Effector memory CD4-positive, alpha-beta T cell (primary cell): Measurements from ENCODE around the gene DCLRE1C.
"Not testable (repeated sequence)": the region's sequence is repeated elsewhere in the genome, so short reads cannot be mapped to it uniquely, and the experiment has no call there.

Experiments
- DNase-seq, 3 donors: peaks; one replicate each; pipeline ENCODE4 v3.0.0-alpha.2; 2020
- H3K27ac ChIP-seq: 2 replicates; pipeline ENCODE4 v1.7.0; 2013; ENCODE audit warnings: mild to moderate bottlenecking, low read length, moderate library complexity; ENCODE audit not compliant: insufficient read depth, poor library complexity, severe bottlenecking
- H3K27me3 ChIP-seq: replicated peaks from 2 replicates; pipeline ENCODE4 v1.7.0; 2013; ENCODE audit warnings: mild to moderate bottlenecking, low read length; ENCODE audit not compliant: insufficient read depth, control insufficient read depth, poor library complexity, severe bottlenecking
- H3K36me3 ChIP-seq: 2 replicates; pipeline ENCODE4 v1.7.0; 2013; ENCODE audit warnings: mild to moderate bottlenecking, low read length, moderate library complexity; ENCODE audit not compliant: control insufficient read depth, insufficient read depth
- H3K4me1 ChIP-seq: 2 replicates; pipeline ENCODE4 v1.7.0; 2013; ENCODE audit warnings: low read length, mild to moderate bottlenecking; ENCODE audit not compliant: control insufficient read depth, insufficient read depth, poor library complexity, severe bottlenecking
- H3K4me3 ChIP-seq: 2 replicates; pipeline ENCODE4 v1.7.0; 2013; ENCODE audit warnings: low read length, low read depth, mild to moderate bottlenecking; ENCODE audit not compliant: insufficient read depth, poor library complexity, severe bottlenecking
- H3K9me3 ChIP-seq: 2 replicates; pipeline ENCODE4 v1.7.0; 2013; ENCODE audit warnings: mild to moderate bottlenecking, low read length, moderate library complexity; ENCODE audit not compliant: control insufficient read depth

DCLRE1C gene

DNA sequence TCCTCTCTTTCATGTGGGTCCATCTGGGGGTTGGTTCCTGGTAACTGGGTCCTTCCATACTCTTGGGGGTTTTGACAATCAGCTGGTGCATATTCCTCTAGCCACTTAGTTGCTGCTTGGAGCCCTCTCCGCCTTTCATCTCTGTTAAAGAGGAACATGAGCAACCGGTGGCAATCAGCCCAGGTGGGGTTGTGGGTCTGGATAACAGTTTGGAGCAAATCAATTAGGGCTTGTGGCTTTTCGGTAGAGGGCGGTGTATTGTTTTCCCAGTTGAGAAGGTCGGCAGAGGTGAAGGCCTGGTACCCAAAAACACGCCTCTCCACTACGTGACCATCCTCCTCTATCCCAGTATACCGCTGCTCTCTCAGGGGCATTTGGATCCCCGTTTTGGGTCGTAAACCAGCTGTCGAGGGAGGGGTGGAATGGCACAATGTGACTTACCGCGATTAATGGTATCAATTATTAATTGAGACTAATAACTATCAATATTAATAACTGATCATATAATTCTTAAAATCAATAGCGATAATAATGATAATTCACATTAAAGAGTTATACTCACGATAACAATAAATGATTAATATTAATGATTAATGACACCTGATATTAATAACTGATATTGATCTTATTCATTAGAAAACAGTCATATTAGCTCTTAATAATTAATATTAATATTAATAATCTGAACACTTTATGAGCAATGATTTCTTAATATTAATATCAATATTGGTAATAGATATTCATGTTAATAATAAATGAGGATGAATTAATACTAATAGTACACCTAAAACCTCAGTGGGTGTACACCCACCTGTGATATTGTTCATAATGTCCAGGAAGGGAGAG is 20.5 kb upstream of the DCLRE1C start:
- H3K27me3 ChIP-seq, H3K4me1 ChIP-seq, H3K9me3 ChIP-seq, DNase-seq, H3K27ac ChIP-seq, H3K4me3 ChIP-seq, H3K36me3 ChIP-seq: not testable (repeated sequence)

DNA sequence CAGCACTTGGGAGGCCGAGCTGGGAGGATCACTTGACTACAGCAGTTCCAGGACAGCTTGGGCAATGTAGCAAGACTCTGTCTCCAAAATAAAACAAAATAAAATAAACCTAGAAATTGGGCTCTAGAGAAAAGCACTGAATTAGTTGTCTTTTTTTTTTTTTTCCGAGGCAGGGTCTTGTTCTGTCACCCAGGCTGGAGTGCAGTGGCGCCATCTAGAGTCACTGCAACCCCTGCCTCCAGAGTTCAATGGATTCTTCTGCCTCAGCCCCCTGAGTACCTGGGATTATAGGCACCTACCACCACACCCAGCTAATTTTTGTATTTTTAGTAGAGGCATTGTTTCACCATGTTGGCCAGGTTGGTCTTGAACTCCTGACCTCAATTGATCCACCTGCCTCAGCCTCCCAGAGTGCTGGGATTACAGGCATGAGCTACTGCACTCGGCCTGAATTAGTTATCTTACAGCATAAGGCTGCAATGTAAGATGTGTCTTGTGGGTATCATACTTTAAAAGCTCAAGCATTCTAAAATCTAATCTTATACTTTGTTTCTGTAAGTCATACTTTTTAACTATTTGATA is 18.1 kb upstream of the DCLRE1C start:
- Histone ChIP-seq H3K4me1 (no peaks in the 10 kb centered on the region), H3K4me3 (no peak overlapping the region), H3K27ac (no peak overlapping the region), H3K27me3 (no peaks in the 10 kb centered on the region), H3K9me3 (no peaks in the 10 kb centered on the region), H3K36me3 (no peaks in the 10 kb centered on the region)
- DNase-seq: peak in 1 of 3 donors; percentile 11

DNA sequence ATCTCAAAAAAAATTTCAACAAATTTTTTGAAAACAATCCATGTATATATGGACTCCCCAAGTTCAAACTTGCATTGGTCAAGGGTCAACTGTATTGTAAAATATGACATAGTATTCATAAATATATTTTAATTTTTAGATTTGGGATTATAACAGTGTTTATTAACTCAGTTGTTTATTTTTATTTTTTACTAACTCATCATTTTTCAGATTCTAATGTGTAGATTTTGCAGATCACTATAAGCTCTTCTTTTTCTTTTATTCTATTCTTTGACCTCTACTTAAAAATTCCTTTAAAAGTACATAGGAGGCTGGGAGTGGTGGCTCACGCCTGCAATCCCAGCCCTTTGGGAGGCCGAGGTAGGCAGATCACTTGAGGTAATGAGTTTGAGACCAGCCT is 14.0 kb upstream of the DCLRE1C start:
- H3K36me3 ChIP-seq: no peaks in the 10 kb centered on the region
- no peak for DNase-seq
- H3K4me1 ChIP-seq: no peaks in the 10 kb centered on the region
- no peaks in the 10 kb centered on the region for H3K9me3 ChIP-seq
- H3K27me3 ChIP-seq: no peaks in the 10 kb centered on the region
- H3K4me3 ChIP-seq: no peak overlapping the region
- H3K27ac ChIP-seq: no peak overlapping the region

- no peaks in the 10 kb centered on the region for H3K9me3 ChIP-seq
- no peaks in the 10 kb centered on the region for H3K27me3 ChIP-seq
- H3K4me3 ChIP-seq: peak within 1 kb of the TSS; percentile 80
- peaks cover 10% of the 10 kb centered on the region for H3K4me1 ChIP-seq
- DNase-seq: peak; percentile 80 to 83 (median 81)
- H3K27ac ChIP-seq: peak within 1 kb of the TSS; percentile 87
- no peaks in the 10 kb centered on the region for H3K36me3 ChIP-seq
Measured at GRCh38 chr10:14959221-14960057, 5.5 kb upstream of the DCLRE1C start, which contains the start of gene MEIG1. TSS of gene MEIG1 (plus strand) at chr10:14959388. CDS start at chr10:14966469, 7,081 bp downstream.

GRCh38 chr10:14958872-14959220 is 5.0 kb upstream of the DCLRE1C start:
- Histone ChIP-seq H3K27me3 (no peaks in the 10 kb centered on the region), H3K4me3 (peak overlapping the region; percentile 80), H3K27ac (peak overlapping the region; percentile 87), H3K36me3 (no peaks in the 10 kb centered on the region), H3K9me3 (no peaks in the 10 kb centered on the region), H3K4me1 (peaks cover 12% of the 10 kb centered on the region)
- DNase-seq: no peak

DNA sequence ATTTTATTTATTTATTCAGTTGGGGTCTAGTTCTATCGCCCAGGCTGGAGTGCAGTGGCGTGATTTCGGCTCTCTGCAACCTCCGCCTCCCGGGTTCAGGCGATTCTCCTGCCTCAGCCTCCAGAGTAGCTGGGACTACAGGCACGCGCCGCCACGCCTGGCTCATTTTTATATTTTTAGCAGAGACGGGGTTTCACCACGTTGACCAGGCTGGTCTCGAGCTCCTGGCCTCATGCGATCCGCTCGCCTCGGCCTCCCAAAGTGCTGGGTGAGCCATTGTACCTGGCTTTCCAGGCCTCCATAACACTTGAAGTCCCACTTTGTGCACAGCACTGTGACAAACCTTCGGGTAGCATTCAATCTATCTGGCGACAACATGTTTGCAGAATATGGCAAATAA is 1.0 kb upstream of the DCLRE1C start:
- no peaks in the 10 kb centered on the region for H3K27me3 ChIP-seq

DNA sequence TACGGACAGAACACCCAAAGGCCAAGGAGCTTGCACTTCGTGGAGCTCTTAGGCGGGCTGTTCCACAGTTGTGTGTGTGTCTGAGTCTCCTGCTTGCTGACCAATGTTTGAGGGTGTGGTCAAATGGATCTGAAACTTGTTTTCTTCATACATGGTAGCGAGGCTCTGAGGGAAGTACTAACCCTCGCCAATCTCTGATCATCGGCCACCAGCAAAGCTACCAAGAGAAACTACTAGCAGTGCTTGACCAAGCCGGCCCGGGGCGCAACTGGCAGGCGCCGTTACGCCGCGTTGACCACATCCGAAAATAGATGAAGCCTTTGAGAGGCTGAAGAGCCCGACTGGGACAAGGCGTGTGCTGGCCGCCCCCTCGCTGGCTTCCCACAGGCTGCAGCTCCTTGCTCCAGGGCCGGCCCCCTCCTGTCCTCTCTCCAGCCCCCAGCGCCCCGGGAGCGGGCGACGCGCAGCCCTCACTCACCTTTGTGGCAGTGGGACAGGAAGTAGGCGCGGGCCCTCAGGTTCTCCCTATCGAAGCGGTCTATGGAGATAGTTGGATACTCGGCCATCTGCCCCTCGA is 384 bp downstream of the DCLRE1C start:
- H3K27me3 ChIP-seq: no peaks in the 10 kb centered on the region
- peak overlapping the region; percentile 81 for H3K27ac ChIP-seq
- H3K4me1 ChIP-seq: peaks cover 17% of the 10 kb centered on the region
- no peak for DNase-seq
- peak overlapping the region; percentile 56 for H3K4me3 ChIP-seq
- H3K9me3 ChIP-seq: no peaks in the 10 kb centered on the region
- peaks cover 5% of the 10 kb centered on the region for H3K36me3 ChIP-seq

More for the DNA sequence above, 1.0 kb upstream of the DCLRE1C start:
- Histone ChIP-seq H3K27ac (peak overlapping the region; percentile 81), H3K4me3 (peak overlapping the region; percentile 56), H3K4me1 (peaks cover 21% of the 10 kb centered on the region), H3K9me3 (no peaks in the 10 kb centered on the region), H3K36me3 (no peaks in the 10 kb centered on the region)
- no peak for DNase-seq

DNA sequence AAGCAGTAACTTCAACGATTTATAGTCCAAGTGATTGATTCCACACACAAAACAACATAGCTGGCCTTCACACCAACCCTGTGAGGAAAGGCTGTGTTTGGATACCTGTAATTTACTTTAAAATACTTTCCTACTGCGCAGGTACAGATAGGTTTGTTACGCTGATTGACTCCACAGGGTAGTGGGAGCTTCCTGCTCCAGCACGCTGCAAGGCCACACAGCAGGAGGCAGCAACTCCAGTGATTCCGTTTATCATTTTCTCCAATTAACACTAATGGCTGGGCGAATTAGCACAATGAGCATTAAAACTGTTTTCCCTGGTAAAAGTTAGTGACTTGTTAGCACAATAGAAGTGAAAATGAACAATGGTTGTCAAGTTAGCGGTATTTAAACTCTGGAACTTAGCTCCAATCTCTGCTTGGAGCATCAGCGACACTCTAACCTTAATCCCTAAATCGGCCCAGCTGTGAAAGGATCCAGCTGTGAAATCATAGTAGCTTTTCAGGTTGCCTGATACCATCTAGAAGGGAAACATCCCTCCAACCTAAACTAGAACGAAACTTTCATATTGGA is 959 bp downstream of the DCLRE1C start:
- H3K27me3 ChIP-seq: no peaks in the 10 kb centered on the region
- peaks cover 17% of the 10 kb centered on the region for H3K4me1 ChIP-seq
- H3K4me3 ChIP-seq: peak overlapping the region; percentile 56
- H3K27ac ChIP-seq: peak overlapping the region; percentile 81
- no peaks in the 10 kb centered on the region for H3K9me3 ChIP-seq
- H3K36me3 ChIP-seq: peaks cover 11% of the 10 kb centered on the region
- DNase-seq: no peak

DNA sequence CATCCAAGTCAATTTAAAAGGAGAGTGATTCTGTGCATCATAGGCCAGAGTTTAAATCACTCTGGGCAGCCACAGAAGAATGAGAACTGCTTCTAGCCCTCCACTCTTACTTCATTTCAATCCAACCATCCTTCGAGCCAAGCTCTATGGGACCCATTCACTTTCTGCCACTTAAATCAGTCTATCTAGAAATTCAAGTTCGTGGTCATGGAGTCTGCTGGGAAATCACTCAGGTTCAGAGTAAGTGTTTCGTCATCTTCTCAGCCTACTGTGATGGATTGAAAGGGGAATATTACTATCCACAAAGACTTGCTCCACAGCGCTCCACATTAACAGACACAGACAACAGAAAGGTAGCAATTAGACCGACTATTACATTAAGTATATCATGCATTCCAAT is 4.6 kb downstream of the DCLRE1C start:
- Histone ChIP-seq H3K9me3 (no peaks in the 10 kb centered on the region), H3K27ac (no peak overlapping the region), H3K4me3 (no peak overlapping the region), H3K36me3 (peaks cover 32% of the 10 kb centered on the region), H3K4me1 (peaks cover 10% of the 10 kb centered on the region), H3K27me3 (no peaks in the 10 kb centered on the region)
- no peak for DNase-seq
